SK-N-SH treated with all-trans-retinoic acid at 6 μM for 48 hours (cell line): ENCODE data around the gene OLFML2A.

Experiments
- ATAC-seq: fragments of 200-7000 bp; cut with Tn5 transposase; 3 replicates; pipeline ENCODE4 v1.9.1; 2020; ENCODE audit warnings: mild to moderate bottlenecking, moderate library complexity
- ARNTL ChIP-seq: fragments of 450-650 bp; formaldehyde crosslinking; IDR thresholded peaks from 2 replicates; pipeline ENCODE4 v1.5.0; 2020; ENCODE audit warnings: low read depth, mild to moderate bottlenecking, moderate library complexity, borderline replicate concordance
- BACH2 ChIP-seq: fragments of 250-450 bp; sonication (Bioruptor Pico); IDR thresholded peaks from 2 replicates; pipeline ENCODE4 v1.9.0; 2021; ENCODE audit warnings: mild to moderate bottlenecking, borderline replicate concordance
- ESRRG ChIP-seq: fragments of 250-450 bp; sonication (Bioruptor Pico); IDR thresholded peaks from 2 replicates; pipeline ENCODE4 v1.6.1; 2021; ENCODE audit warnings: mild to moderate bottlenecking
- GLIS3 ChIP-seq: fragments of 250-450 bp; sonication (Bioruptor Pico); IDR thresholded peaks from 2 replicates; pipeline ENCODE4 v1.5.0; 2020; ENCODE audit warnings: mild to moderate bottlenecking, moderate library complexity
- ISL1 ChIP-seq: fragments of 250-450 bp; sonication (Bioruptor Pico); IDR thresholded peaks from 2 replicates; pipeline ENCODE4 v2.1.2; 2022; ENCODE audit warnings: mild to moderate bottlenecking, moderate library complexity
- PPARA ChIP-seq: fragments of 250-450 bp; sonication (Bioruptor Pico); IDR thresholded peaks from 2 replicates; pipeline ENCODE4 v1.5.0; 2020; ENCODE audit warnings: mild to moderate bottlenecking, borderline replicate concordance
- SNAI2 ChIP-seq: fragments of 250-450 bp; sonication (Bioruptor Pico); IDR thresholded peaks from 2 replicates; pipeline ENCODE4 v1.5.0; 2020; ENCODE audit warnings: mild to moderate bottlenecking, moderate library complexity
- TCF4 ChIP-seq: fragments of 250-450 bp; sonication (Bioruptor Pico); IDR thresholded peaks from 2 replicates; pipeline ENCODE4 v1.8.0; 2021; ENCODE audit warnings: mild to moderate bottlenecking, moderate library complexity, borderline replicate concordance
- ZC3H10 ChIP-seq: fragments of 250-450 bp; sonication (Bioruptor Pico); IDR thresholded peaks from 2 replicates; pipeline ENCODE4 v1.5.1; 2021; ENCODE audit warnings: mild to moderate bottlenecking, moderate library complexity
- ZFP3 ChIP-seq: fragments of 250-450 bp; sonication (Bioruptor Pico); IDR thresholded peaks from 2 replicates; pipeline ENCODE4 v1.5.0; 2020; ENCODE audit warnings: mild to moderate bottlenecking, moderate library complexity
- ZNF565 ChIP-seq: fragments of 450-650 bp; formaldehyde crosslinking; conservative IDR thresholded peaks from 2 replicates; pipeline ENCODE4 v1.5.0; 2020; ENCODE audit warnings: low read depth, mild to moderate bottlenecking, moderate library complexity
- ZNF70 ChIP-seq: fragments of 450-650 bp; formaldehyde crosslinking; IDR thresholded peaks from 2 replicates; pipeline ENCODE4 v1.5.0; 2020; ENCODE audit warnings: mild to moderate bottlenecking, moderate library complexity
- ZNF8 ChIP-seq: fragments of 450-650 bp; formaldehyde crosslinking; IDR thresholded peaks from 2 replicates; pipeline ENCODE4 v1.5.0; 2020; ENCODE audit warnings: mild to moderate bottlenecking, moderate library complexity
- TF ChIP-seq, protein P1 (sequence below): fragments of 250-450 bp; sonication (Bioruptor Pico); IDR thresholded peaks from 2 replicates; pipeline ENCODE4 v1.5.1; 2020; ENCODE audit warnings: low read depth, mild to moderate bottlenecking, moderate library complexity
- TF ChIP-seq, protein P2 (sequence below): fragments of 250-450 bp; sonication (Bioruptor Pico); IDR thresholded peaks from 2 replicates; pipeline ENCODE4 v1.8.0; 2021; ENCODE audit warnings: low read depth, mild to moderate bottlenecking, moderate library complexity, borderline replicate concordance
- TF ChIP-seq, protein P3 (sequence below): fragments of 250-450 bp; sonication (Bioruptor Pico); IDR thresholded peaks from 2 replicates; pipeline ENCODE4 v1.5.1; 2021; ENCODE audit warnings: mild to moderate bottlenecking, moderate library complexity
- TF ChIP-seq, protein P4 (sequence below): fragments of 250-450 bp; sonication (Bioruptor Pico); IDR thresholded peaks from 2 replicates; pipeline ENCODE4 v1.5.0; 2020; ENCODE audit warnings: mild to moderate bottlenecking, moderate library complexity

The OLFML2A gene

DNA sequence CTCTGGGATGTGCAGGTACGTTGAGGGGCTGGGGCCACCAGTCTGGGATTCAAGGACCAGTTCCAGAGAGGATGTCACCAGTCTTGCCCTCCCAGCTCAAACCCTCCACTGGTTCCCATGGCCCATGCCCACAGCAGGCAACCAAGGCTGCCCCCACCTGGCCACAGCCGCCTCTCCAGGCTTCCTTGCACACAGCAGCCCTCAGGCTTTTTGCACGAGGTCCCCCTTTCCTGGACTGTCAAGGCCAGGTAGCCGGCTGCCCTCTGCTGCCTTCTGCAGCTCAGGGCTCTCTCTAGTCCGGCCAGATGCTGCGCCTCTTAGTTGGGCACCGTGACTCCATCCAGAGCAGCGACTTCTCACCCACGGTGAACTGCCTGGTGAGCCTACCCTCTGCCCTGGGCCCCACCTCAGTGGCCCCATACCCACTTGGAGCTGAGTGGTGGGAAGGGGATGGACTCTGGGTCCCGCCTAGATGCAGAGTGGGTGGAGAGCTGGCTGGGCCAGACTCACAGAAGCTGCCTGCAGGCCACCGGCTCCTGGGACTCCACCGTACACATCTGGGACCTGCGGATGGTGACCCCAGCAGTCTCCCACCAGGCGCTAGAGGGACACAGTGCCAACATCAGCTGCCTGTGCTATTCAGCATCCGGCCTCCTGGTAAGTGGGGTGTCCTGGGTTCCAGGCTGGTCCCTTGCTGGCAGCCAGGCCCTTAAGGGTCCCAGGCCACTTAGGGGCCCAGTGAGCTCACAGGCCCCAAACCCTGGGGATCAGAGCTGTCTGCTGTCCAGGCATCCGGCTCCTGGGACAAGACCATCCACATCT is 79.2 kb downstream of the OLFML2A start:
- ATAC-seq: peak; percentile 62
- TF ChIP-seq, protein P1, sequence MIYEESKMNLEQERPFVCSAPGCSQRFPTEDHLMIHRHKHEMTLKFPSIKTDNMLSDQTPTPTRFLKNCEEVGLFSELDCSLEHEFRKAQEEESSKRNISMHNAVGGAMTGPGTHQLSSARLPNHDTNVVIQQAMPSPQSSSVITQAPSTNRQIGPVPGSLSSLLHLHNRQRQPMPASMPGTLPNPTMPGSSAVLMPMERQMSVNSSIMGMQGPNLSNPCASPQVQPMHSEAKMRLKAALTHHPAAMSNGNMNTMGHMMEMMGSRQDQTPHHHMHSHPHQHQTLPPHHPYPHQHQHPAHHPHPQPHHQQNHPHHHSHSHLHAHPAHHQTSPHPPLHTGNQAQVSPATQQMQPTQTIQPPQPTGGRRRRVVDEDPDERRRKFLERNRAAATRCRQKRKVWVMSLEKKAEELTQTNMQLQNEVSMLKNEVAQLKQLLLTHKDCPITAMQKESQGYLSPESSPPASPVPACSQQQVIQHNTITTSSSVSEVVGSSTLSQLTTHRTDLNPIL (CRISPR knock-in tag): no peak
- TF ChIP-seq, protein P2, sequence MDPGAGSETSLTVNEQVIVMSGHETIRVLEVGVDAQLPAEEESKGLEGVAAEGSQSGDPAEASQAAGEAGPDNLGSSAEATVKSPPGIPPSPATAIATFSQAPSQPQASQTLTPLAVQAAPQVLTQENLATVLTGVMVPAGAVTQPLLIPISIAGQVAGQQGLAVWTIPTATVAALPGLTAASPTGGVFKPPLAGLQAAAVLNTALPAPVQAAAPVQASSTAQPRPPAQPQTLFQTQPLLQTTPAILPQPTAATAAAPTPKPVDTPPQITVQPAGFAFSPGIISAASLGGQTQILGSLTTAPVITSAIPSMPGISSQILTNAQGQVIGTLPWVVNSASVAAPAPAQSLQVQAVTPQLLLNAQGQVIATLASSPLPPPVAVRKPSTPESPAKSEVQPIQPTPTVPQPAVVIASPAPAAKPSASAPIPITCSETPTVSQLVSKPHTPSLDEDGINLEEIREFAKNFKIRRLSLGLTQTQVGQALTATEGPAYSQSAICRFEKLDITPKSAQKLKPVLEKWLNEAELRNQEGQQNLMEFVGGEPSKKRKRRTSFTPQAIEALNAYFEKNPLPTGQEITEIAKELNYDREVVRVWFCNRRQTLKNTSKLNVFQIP (CRISPR knock-in tag): no peak
- no peak for TF ChIP-seq PPARA (CRISPR knock-in tag)
- TF ChIP-seq SNAI2 (CRISPR knock-in tag): no peak
- TF ChIP-seq, protein P3, sequence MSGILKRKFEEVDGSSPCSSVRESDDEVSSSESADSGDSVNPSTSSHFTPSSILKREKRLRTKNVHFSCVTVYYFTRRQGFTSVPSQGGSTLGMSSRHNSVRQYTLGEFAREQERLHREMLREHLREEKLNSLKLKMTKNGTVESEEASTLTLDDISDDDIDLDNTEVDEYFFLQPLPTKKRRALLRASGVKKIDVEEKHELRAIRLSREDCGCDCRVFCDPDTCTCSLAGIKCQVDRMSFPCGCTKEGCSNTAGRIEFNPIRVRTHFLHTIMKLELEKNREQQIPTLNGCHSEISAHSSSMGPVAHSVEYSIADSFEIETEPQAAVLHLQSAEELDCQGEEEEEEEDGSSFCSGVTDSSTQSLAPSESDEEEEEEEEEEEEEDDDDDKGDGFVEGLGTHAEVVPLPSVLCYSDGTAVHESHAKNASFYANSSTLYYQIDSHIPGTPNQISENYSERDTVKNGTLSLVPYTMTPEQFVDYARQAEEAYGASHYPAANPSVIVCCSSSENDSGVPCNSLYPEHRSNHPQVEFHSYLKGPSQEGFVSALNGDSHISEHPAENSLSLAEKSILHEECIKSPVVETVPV (CRISPR knock-in tag): no peak
- TF ChIP-seq ISL1 (CRISPR knock-in tag): no peak
- no peak for TF ChIP-seq ZFP3 (CRISPR knock-in tag)
- TF ChIP-seq ZC3H10 (CRISPR knock-in tag): no peak
- no peak for TF ChIP-seq TCF4 (CRISPR knock-in tag)
- TF ChIP-seq BACH2 (CRISPR knock-in tag): no peak
- no peak for TF ChIP-seq GLIS3 (CRISPR knock-in tag)
- TF ChIP-seq ZNF70 (CRISPR knock-in tag): no peak
- TF ChIP-seq ZNF8 (CRISPR knock-in tag): no peak
- TF ChIP-seq ARNTL (CRISPR knock-in tag): no peak
- TF ChIP-seq ESRRG: no peak
- TF ChIP-seq, all 23 proteins: peak for 0

DNA sequence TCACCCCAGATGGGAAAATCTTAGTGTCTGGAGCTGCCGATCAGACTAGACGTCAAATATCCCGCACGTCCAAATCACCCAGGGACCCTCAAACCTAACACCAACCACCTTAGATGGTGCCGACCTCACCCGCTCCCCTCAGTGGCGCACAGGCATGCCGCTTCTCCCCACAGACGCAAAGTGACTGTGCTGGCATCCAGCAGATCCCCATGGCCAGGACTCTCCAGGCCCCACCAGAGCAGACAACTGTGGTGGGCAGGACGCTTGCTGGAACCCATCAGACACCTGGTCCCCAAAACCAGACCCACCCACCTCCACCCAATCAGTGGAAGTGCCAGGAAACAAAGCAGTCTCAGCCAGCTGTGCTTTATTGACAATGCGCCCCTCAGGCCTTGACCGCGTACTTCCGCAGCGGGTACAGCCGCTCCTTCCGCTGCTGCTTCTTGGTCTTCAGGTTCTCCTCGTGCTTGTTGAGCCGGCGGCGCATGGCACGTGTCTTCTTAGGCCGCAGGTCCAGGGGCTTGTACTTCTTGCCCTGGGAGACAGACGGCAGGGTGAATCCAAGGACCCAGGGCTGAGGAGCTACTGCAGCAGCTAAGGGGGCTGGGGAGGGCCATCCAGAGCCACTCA is 80.7 kb downstream of the OLFML2A start:
- TF ChIP-seq, protein P2 (CRISPR knock-in tag): no peak
- TF ChIP-seq TCF4 (CRISPR knock-in tag) (no peak), ZNF565 (CRISPR knock-in tag) (no peak), ESRRG (no peak), ZFP3 (CRISPR knock-in tag) (no peak), ZC3H10 (CRISPR knock-in tag) (no peak)
- TF ChIP-seq, protein P4, sequence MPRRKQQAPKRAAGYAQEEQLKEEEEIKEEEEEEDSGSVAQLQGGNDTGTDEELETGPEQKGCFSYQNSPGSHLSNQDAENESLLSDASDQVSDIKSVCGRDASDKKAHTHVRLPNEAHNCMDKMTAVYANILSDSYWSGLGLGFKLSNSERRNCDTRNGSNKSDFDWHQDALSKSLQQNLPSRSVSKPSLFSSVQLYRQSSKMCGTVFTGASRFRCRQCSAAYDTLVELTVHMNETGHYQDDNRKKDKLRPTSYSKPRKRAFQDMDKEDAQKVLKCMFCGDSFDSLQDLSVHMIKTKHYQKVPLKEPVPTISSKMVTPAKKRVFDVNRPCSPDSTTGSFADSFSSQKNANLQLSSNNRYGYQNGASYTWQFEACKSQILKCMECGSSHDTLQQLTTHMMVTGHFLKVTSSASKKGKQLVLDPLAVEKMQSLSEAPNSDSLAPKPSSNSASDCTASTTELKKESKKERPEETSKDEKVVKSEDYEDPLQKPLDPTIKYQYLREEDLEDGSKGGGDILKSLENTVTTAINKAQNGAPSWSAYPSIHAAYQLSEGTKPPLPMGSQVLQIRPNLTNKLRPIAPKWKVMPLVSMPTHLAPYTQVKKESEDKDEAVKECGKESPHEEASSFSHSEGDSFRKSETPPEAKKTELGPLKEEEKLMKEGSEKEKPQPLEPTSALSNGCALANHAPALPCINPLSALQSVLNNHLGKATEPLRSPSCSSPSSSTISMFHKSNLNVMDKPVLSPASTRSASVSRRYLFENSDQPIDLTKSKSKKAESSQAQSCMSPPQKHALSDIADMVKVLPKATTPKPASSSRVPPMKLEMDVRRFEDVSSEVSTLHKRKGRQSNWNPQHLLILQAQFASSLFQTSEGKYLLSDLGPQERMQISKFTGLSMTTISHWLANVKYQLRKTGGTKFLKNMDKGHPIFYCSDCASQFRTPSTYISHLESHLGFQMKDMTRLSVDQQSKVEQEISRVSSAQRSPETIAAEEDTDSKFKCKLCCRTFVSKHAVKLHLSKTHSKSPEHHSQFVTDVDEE (CRISPR knock-in tag): no peak
- TF ChIP-seq, protein P1 (CRISPR knock-in tag): no peak
- ATAC-seq: no peak
